SU-DHL-6 (cell line): ENCODE measurements around the gene ARF3.

Experiments used
- EZH2phosphoT487 ChIP-seq: fragments of 200-600 bp; sonication (generic), shearing (Covaris generic); conservative IDR thresholded peaks from 2 replicates; pipeline ENCODE4 v1.6.1; 2018; ENCODE audit warnings: mild to moderate bottlenecking, antibody characterized with exemption, low read length, moderate library complexity, mixed read lengths
- TF ChIP-seq, protein P1 (sequence below): fragments of 200-600 bp; sonication (generic); IDR thresholded peaks from one replicate; pipeline ENCODE4 v1.5.1; 2017; ENCODE audit warnings: antibody characterized with exemption, mild to moderate bottlenecking, low read length, moderate library complexity; ENCODE audit not compliant: insufficient read depth, poor library complexity, severe bottlenecking

DNA sequence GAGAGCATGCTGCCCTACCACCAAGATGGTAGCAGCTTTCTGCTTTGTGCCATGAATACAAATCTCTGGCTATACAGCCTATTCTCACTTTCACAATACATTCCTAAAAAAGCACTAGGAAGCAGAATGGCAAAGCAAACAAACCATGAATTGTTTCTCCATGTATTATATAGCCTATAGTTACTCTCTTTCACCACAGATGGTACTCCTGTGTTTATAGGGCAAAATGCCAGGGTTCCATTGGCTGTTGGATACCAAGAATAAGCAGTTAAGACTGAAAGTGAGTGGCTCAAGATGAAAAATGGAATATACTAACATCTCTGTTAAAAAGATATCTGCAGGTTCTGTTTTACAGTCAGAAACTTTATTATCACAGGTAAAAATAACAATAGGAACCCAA, 11.1 kb downstream of the ARF3 start:
- TF ChIP-seq, protein P1, sequence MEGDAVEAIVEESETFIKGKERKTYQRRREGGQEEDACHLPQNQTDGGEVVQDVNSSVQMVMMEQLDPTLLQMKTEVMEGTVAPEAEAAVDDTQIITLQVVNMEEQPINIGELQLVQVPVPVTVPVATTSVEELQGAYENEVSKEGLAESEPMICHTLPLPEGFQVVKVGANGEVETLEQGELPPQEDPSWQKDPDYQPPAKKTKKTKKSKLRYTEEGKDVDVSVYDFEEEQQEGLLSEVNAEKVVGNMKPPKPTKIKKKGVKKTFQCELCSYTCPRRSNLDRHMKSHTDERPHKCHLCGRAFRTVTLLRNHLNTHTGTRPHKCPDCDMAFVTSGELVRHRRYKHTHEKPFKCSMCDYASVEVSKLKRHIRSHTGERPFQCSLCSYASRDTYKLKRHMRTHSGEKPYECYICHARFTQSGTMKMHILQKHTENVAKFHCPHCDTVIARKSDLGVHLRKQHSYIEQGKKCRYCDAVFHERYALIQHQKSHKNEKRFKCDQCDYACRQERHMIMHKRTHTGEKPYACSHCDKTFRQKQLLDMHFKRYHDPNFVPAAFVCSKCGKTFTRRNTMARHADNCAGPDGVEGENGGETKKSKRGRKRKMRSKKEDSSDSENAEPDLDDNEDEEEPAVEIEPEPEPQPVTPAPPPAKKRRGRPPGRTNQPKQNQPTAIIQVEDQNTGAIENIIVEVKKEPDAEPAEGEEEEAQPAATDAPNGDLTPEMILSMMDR: no peak
- TF ChIP-seq EZH2phosphoT487: no peak
